Tibial nerve (tissue), 4 donors: Measurements from ENCODE around the gene AZIN2. TPM values are rescaled to one million over a fixed set of nuclear protein-coding genes. Genes with fewer than 3 reads are reported as not detected.
"Not testable (repeated sequence)": the region's sequence is repeated elsewhere in the genome, so short reads cannot be mapped to it uniquely, and the experiment has no call there.

Source experiments
- DNase-seq, 2 donors: peaks; one replicate each; pipeline ENCODE4 v3.0.0-alpha.2; 2019; ENCODE audit warnings: low spot score in 2 of 2
- H3K27ac ChIP-seq, 4 donors: fragments of 200-600 bp; sonication (generic) in 3 of 4; one replicate each; pipeline ENCODE4 v1.5.1; 2017 to 2019; ENCODE audit warnings: mild to moderate bottlenecking in 1 of 4
- H3K27me3 ChIP-seq, 2 donors: fragments of 200-600 bp; sonication (generic) in 1 of 2; one replicate each; pipeline versions ENCODE4 v1.5.1 to v1.6.0; 2017 to 2019
- H3K36me3 ChIP-seq, 3 donors: fragments of 200-600 bp; sonication (generic); one replicate each; pipeline ENCODE4 v1.5.1; 2018 to 2019
- H3K4me1 ChIP-seq, 4 donors: fragments of 200-600 bp; sonication (generic) in 3 of 4; one replicate each; pipeline ENCODE4 v1.5.1; 2017 to 2019
- H3K4me3 ChIP-seq, 4 donors: fragments of 200-600 bp; sonication (generic) in 3 of 4; one replicate each; pipeline ENCODE4 v1.5.1; 2017 to 2019; ENCODE audit warnings: mild to moderate bottlenecking in 1 of 4, moderate library complexity in 1 of 4
- H3K9me3 ChIP-seq, 4 donors: fragments of 200-600 bp; sonication (generic) in 3 of 4; one replicate each; pipeline ENCODE4 v1.5.1; 2017 to 2019
- CTCF ChIP-seq, 5 experiments: fragments of 200-600 bp in 3 of 5; fragments of 450-650 bp in 2 of 5; sonication (generic) in 3 of 5; IDR thresholded peaks; one replicate each; pipeline ENCODE4 v1.5.1; 2016 to 2019; ENCODE audit warnings: antibody characterized with exemption in 5 of 5, mild to moderate bottlenecking in 3 of 5, moderate library complexity in 2 of 5
- EP300 ChIP-seq, 2 donors: sonication (generic); formaldehyde crosslinking; IDR thresholded peaks; one replicate each; pipeline ENCODE4 v1.6.1; 2017; ENCODE audit warnings: antibody characterized with exemption in 2 of 2, mild to moderate bottlenecking in 1 of 2
- POLR2A ChIP-seq, 2 donors: fragments of 450-650 bp; IDR thresholded peaks; one replicate each; pipeline ENCODE4 v1.6.1; 2017; ENCODE audit warnings: antibody characterized with exemption in 2 of 2, mild to moderate bottlenecking in 2 of 2, moderate library complexity in 2 of 2
- WGBS, 2 donors: methylation state at CpG; one replicate each; pipeline ENCODE4 v1.1.5; 2018; 5-methylcytosine and 5-hydroxymethylcytosine counted together
- total RNA-seq, 4 donors: library from RNA; depleted of rRNA; stranded (reverse); fragments of >200 nt; gene quantifications; one replicate each; pipeline ENCODE4 v1.1.0, GENCODE V29; 2016

Gene AZIN2
- total RNA-seq, 4 donors from 2014 or later, result 3.3 to 8.6 (median 6.3) TPM

GRCh38 chr1:33122483-33123178 is 41.7 kb downstream of the AZIN2 start:
- WGBS, 2 donors, result 66% methylated on average over 7 of the region's 7 CpGs
- no peaks in the 10 kb centered on the region for H3K27me3 ChIP-seq

GRCh38 chr1:33123266-33123665 is 42.3 kb downstream of the AZIN2 start:
- 82 to 84% methylated on average over 3 of the region's 3 CpGs for WGBS, 2 donors
- H3K27me3 ChIP-seq, result no peaks in the 10 kb centered on the region
- DNase-seq, result no peak
- TF ChIP-seq CTCF (IDR thresholded peaks at IDR 0.05) (no peak), POLR2A (IDR thresholded peaks at IDR 0.05) (no peak), EP300 (IDR thresholded peaks at IDR 0.05) (no peak)
- H3K9me3 ChIP-seq, result no peaks in the 10 kb centered on the region
- no peak overlapping the region for H3K4me3 ChIP-seq
- H3K4me1 ChIP-seq, result peaks cover 0 to 18% (median 12%) of the 10 kb centered on the region in 4 donors
- H3K27ac ChIP-seq, result no peak overlapping the region
- peaks cover 0 to 5% (median 0%) of the 10 kb centered on the region in 3 donors for H3K36me3 ChIP-seq

More at GRCh38 chr1:33122483-33123178, 41.7 kb downstream of the AZIN2 start:
- Histone ChIP-seq H3K4me3 (no peak overlapping the region), H3K9me3 (no peaks in the 10 kb centered on the region), H3K4me1 (peaks cover 0 to 11% (median 9%) of the 10 kb centered on the region in 4 donors), H3K27ac (no peak overlapping the region), H3K36me3 (peaks cover 0 to 5% (median 0%) of the 10 kb centered on the region in 3 donors)
- no peak for DNase-seq
- TF ChIP-seq POLR2A (IDR thresholded peaks at IDR 0.05) (no peak), EP300 (IDR thresholded peaks at IDR 0.05) (no peak), CTCF (IDR thresholded peaks at IDR 0.05) (no peak)

GRCh38 chr1:33124647-33125046 is 43.7 kb downstream of the AZIN2 start:
- not testable (repeated sequence) for DNase-seq, H3K4me3 ChIP-seq, H3K36me3 ChIP-seq, H3K9me3 ChIP-seq, H3K27me3 ChIP-seq, H3K27ac ChIP-seq
- H3K4me1 ChIP-seq, result peaks cover 0 to 32% (median 14%) of the 10 kb centered on the region in 4 donors
- 85 to 99% methylated on average over 4 of the region's 4 CpGs for WGBS, 2 donors

- TF ChIP-seq CTCF (IDR thresholded peaks at IDR 0.05) (no peak), EP300 (IDR thresholded peaks at IDR 0.05) (no peak), POLR2A (IDR thresholded peaks at IDR 0.05) (no peak)
- peak overlapping the region; percentile 58 to 75 (median 70) for H3K4me3 ChIP-seq
- no peak for DNase-seq
- peaks cover 0 to 32% (median 14%) of the 10 kb centered on the region in 4 donors for H3K4me1 ChIP-seq
- H3K27ac ChIP-seq, result peak overlapping the region; percentile 81 to 88 (median 84)
- no peaks in the 10 kb centered on the region for H3K36me3 ChIP-seq
- WGBS, 2 donors, result 34 to 38% methylated on average over 9 of the region's 9 CpGs
- H3K9me3 ChIP-seq, result no peaks in the 10 kb centered on the region
- no peaks in the 10 kb centered on the region for H3K27me3 ChIP-seq
These were observed 45.6 kb downstream of the AZIN2 start for GRCh38 chr1:33126411-33127000.

- Histone ChIP-seq H3K27ac (peak overlapping the region; percentile 81 to 88 (median 84)), H3K27me3 (no peaks in the 10 kb centered on the region), H3K4me1 (peaks cover 0 to 32% (median 14%) of the 10 kb centered on the region in 4 donors), H3K9me3 (no peaks in the 10 kb centered on the region), H3K4me3 (peak overlapping the region; percentile 58 to 75 (median 70)), H3K36me3 (peaks cover 0 to 1% (median 0%) of the 10 kb centered on the region in 3 donors)
- peak; percentile 92 to 98 (median 95) for TF ChIP-seq CTCF (IDR thresholded peaks at IDR 0.05)
- peak; percentile 13 to 44 for TF ChIP-seq POLR2A (IDR thresholded peaks at IDR 0.05)
- TF ChIP-seq EP300 (IDR thresholded peaks at IDR 0.05), result peak; percentile 90 to 97
- 2 to 3% methylated on average over 40 to 42 of the region's 44 CpGs for WGBS, 2 donors
- peak; percentile 95 to 96 for DNase-seq
These were observed 46.3 kb downstream of the AZIN2 start for GRCh38 chr1:33127001-33127823.
